GM18511 (cell line): Measurements from ENCODE around the gene PPIF.

Experiments
- ATAC-seq: cut with Tn5 transposase; IDR thresholded peaks from one replicate; pipeline ENCODE4 v1.9.1; 2021; ENCODE audit warnings: mild to moderate bottlenecking, moderate library complexity; ENCODE audit not compliant: unreplicated experiment

Gene PPIF

DNA sequence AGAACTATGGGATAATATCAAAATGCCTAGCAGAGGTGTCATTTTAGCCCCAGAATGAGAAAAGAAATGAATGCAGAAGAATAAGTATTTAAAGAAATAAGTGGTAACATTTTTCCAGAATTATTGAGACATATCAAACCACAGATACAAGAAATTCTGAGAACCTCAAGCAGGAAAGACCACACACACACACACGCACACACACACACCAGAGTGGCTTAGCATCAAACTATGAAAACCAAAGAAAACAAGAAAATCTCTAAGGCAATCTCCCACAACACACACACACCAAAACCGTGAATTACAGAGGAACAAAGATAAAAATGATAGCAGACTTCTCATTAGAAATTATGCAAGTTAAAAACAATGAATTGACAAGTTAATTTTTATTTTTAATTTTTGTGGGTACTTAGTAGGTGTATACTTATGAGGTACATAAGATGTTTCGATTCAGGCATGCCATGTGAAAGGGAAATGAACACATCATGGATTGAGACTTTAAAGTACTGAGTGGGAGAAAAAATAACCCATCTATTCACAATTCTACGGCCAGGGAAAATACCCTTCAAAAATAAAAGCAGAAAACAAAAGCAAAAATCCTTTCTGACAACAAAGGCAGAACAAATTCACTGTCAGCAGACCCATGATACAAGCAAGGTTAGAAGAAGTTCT is 14.6 kb downstream of the PPIF start:
- no peak for ATAC-seq

DNA sequence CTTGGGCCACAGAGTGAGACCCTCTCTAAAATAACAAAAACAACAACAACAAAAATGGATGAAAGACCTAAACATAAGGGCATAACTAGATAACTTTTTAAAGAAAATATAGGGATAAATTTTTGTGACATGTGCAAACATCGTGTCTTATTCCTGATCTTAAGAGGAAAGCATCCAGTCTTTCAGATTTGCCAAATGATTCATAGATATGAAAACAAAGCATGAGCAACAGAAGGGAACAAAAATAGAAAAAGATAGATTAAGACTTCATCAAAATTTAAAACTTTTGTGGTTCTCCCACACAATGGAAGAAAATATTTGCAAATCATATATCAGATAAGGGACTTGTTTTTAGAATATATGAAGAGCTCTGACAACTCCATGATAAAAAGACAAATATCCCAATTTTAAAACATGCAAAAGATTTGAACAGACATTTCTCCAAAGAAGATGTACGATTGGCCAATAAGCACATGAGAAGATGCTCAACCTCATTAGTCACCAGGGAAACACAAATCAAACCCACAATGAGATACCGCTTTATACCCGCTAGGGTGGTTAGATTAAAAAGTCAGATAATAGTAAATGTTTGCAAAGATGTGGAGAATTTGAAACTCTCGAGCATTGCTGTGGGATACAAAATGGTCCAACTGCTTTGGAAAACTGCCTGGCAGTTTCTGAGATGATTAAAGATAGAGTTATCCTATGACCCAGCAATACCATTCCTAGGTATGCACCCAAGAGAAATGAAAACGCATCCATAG is 20.3 kb downstream of the PPIF start:
- no peak for ATAC-seq

DNA sequence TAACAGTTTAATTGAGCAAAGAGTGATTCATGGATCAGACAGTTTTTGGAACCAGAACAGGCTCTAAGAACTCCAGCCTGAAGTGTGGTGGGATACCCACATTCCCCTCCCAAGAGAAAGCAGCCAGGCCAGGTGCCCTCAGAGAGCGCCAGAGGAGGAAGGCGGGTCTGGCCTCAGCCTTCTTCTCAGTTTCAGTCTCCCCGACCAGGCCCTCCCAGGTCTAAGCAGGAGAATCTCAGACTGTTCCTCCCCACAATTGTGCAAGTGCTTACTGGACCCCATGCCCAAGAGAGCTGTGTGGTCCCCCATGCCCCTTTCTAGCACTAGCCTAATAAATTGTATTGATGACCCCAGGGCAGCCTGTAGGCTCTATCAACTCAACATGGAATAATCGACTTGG is 25.6 kb downstream of the PPIF start:
- no peak for ATAC-seq

DNA sequence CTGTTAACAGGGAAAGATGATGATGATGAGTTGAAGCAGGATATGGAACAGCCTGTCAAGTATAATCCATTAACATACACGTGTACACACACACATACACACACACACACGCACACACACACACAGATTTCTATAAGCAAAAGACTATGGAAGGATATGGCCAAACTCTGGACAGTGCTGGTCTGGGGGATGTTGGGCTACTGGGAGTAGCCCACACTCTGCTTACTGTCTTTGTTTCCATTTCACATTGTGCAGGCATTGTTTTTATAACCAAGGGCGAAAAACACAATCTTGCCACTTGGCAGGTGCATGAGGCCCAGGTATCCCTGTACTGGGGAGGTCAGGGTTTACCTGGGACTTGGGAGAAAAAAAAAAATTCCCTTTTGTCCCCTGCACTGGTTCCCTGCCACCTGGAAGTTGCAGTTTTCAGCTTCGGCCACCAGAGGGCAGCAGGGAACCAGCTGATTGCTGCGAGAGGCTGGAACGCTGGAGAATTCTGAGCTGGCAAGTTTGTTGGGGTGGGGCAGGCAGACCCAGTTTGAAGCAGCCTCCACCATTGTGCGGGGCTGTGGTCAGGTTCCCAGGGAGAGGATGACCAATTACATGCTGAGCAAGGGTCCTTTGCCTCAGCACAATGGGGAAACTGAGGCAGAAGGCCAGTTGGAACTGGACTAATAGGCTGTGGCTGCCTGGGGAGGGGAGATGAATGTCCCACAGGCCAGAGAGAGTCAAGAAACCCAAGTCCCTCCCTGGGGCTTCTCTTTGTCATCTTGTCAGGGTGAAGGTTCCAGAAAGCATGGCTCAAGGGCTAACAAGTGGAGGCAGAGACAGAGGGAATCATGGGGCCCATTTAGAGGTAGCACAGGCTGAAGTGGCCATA is 27.3 kb downstream of the PPIF start:
- peak; percentile 75 for ATAC-seq

DNA sequence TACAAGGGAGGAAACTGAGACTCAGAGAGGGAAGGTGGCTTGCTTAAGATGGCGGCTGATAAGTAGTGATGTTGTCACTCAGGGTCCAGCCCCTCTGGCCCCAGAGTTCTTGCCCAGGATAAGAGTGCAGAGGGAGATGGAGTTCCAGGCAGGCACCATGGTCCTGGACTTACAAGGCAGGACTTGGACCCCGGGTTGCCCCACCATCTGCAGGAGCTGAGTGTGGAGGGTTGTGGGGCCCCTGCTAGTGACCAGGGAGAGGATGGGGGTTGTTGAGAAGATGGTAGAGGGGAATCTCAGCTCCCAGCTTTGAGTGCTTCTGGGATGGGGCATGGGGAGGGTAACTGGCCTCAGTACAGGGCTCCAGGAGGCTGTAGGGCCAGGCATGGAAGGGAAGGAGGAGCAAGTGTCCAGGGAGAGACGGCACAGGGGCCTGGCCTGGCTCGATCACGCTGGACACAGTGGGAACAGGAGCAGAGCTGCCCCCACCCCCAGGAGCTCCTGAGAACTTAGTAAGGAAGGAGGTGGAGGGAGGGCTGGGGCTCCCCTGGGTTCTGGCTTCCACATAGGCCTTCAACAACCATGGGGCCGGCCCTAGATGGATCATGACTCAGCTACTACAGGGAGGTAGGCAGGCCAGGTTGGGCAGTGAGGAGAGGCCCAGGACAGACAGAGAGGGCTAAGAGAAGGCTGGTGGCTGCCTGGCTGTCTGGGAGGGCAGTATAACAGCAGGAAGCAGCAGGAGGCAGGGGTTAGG is 28.2 kb downstream of the PPIF start:
- no peak for ATAC-seq

DNA sequence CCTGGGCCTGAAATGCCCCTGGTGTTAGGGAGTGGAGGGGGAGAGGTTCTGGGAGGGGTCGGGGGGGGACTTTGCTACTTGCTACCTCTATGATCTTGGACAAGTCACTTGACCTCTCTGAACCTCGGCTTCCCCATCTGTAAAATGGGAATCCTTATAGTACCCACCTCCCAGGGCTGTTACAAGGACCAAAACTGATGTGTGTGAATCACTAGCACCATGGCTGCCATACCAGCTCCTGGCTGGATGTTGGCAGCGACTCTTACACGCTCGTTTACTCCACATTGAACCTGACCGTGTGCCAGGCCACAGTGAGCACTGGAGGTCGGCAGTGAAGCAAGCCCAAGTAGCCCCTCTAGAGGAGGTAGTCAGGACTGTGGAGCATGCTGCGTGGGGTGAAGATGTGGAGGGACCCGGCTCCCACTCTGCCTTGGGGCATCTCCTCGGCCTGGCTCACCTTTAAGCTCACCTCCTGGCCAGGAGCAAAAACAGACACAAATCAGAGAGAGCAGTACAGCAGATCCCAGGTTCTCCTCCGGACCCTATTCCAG is 28.9 kb downstream of the PPIF start:
- ATAC-seq = no peak

DNA sequence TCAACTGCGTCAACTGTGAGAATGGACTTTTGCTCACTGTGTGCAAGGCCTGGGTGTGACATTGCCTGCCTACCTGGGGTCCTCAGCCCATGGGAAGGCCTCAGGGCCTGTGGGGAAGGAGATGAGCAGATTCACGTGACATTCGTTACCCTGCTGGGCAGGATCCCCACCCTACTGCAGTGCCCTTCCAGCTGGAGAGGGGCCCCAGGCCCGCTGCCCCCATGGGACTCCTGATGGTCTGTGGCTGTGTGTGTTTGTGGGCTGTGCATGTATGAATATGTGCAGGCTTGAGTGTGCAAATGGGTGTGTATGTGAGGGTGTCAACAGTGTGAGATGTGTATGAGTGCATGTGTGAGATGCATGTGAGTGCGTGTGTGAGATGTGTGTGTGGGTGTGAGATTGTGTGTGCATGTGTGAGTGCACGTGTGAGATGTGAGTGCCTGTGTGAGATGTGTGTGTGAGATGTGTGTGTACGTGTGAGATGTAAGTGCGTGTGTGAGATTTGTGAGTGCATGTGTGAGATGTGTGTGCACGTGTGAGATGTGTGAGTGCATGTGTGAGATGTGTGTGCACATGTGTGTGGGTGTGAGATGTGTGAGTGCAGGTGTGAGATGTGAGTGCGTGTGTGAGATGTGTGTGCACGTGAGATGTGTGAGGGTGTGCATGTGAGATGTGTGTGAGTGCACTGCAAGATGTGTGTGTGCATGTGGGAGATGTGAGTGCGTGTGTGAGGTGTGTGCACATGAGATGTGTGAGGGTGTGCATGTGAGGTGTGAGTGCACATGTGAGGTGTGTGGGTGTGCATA is 29.7 kb downstream of the PPIF start:
- ATAC-seq = no peak

DNA sequence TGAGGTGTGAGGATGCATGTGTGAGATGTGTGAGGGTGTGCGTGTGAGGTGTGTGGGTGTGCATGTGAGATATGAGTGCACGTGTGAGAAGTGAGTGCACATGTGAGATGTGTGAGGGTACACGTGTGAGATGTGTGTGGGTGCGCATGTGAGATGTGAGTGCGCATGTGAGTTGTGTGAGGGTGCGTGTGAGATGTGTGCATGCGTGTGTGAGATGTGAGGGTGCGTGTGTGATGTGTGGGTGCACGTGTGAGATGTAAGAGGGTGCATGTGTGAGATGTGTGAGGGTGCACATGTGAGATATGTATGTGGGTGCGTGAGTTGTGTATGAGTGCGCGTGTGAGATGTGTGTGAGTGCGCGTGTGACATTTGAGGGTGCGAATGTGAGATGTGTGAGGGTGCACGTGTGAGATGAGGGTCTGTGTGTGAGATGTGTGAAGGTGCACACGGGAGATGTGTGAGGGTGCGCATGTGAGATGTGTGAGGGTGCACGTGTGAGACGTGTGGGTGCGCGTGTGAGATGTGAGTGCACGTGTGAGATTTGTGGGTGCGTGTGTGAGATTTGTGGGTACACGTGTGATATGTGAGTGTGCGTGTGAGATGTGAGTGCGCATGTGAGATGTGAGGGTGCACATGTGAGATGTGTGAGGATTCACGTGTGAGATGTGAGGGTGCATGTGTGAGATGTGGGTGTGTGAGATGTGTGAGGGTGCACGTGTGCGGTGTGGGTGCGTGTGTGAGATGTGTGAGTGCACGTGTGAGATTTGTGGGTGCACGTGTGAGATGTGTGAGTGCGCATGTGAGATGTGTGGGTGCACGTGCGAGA is 30.5 kb downstream of the PPIF start:
- no peak for ATAC-seq

DNA sequence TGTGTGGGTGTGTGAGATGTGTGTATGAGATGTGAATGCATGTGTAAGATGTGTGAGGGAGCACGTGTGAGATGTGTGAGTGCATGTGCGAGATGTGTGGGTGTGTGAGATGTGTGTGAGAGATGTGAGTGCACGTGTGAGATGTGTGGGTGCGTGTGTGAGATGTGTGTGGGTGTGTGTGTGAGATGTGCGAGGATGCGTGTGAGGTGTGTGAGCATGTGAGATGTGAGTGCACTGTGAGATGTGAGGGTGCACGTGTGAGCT is 31.0 kb downstream of the PPIF start:
- ATAC-seq = no peak

DNA sequence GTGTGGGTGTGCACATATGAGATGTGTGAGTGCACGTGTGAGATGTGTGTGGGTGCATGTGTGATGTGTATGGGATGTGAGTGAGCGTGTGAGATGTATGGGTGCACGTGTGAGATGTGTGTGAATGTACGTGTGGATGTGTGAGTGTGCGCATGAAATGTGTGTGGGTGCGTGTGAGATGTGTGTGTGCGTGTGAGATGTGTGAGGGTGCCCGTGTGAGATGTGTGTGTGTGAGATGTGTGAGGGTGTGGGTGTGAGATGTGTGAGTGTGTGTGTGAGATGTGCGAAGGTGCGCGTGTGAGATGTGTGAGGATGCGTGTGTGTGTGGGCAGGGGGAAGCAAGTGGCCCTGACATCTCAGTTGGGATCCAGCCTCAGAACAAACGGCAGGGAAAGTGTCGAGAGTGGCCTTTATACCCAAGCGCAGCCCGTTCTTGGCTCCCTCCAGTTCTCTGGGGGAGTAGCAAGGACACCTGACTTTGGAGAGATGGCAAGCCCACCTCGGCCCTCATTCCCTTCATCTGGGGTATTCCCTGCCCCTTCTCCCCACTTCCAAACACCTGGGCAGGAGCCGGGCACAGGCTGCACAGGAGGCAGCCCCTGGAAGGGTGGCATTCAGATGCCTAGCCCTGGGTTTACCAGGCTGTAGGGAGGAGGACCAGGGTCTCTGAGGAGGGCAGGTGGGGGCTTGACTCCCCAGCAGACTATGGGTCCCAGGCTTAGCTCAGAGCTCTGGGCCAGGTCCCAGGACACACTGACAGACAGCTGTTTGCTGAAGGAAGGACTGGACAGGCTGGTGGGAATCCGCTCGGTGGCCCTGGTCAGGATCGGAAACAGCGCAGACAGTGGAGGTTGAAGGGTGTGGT is 31.6 kb downstream of the PPIF start:
- no peak for ATAC-seq

DNA sequence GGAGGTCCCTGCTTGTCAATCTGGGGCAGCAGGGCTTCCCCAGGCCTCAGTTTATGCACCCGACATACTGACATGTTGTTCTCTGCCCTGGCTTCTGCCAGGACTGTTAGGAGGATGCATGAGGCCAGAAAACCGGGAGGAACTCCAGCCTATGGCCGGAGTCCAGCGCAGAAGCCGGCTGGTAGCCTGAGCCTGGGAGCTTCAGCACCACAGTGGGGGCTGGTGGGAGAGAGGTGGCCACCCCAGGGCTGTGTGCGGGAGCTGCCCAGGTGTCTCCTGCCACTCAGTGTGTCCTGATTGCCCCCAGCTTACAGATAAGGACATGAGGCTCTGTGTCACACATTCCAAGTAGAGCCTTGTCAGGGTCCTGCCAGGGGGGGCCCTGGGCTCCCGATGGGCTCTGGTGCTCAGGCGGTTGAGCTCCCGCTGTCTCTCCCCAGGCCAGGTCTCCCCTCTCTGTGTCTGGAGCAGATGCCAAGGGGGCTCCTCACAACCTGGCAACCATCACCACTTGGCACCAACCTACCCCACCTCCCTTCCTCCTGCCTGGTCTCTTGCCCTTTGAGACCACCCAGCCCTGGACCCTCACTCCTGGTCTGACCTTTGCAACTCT is 32.3 kb downstream of the PPIF start:
- ATAC-seq = no peak

DNA sequence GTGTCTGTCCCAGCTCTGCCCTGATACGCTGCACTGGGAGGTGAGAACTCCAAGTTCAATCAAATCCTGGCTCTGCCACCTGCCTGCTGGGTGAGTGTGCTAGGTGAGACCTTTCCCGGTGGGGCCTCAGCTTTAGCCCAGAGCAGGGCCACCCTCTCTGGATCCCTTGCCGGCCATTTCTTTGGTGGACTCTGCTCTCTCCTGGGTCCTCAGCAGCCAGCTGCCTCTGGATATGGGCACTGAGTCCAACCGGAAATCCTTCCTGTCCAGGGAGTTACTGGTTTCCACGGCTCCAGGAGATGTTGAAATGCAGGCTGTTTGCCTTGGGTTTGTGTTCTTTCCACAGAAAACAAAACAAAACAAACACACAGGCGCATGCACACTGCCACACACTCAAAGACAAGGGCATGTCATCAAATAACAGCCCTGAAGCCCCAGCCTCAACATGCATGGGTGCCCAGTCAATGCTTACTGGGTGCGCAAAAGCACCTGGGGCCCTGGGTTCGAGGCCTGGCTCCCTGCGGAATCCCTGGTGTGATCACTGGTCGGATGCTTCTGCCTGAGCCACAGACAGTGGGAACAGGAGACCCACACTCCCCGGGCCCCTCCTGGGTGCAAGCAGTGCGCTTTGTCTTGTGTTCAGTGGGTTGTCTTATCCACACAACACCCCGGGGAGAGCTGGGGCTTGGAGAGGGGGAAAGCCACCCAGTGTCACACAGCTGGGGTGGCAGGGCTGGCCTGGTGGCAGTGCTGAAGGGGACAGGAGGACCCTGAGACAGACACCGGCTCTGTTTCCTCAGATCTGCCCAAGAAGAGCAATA is 33.1 kb downstream of the PPIF start:
- no peak for ATAC-seq

DNA sequence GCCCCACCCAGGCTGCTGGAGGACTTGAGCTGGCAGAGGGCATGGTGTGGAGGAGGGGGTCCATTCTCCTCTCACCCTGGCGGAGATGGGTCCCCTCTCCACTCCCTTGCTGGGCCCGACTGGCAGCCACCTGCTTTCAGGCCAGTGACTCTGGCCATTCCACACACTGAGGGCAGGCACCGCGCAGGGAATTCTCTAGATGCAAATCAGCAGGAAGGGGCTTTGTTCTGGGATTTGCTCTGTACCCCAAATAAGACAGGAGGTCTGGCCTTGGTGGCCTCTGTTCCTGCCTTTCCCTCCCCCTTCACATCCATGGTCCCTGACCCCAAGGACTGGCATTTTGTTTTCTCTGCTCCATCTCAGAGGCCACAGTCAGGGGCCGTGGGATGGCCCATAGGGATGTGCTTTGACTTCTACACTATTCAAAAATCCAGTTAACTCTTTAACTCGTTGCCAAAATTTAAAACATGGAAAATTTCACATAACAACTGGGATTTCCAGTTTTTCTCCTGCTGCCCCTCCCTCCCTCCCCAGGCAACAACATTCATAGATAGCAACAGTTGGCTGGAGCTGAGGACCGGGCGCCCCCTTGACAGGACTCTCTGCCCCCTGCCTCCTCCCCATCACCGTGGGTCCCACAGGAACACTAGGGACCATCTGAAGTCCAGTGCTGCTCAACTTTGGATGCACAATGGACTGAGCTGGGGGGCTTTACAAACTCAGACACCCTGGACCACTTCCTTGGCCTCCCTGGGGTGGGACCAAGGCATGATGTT is 33.9 kb downstream of the PPIF start:
- no peak for ATAC-seq

DNA sequence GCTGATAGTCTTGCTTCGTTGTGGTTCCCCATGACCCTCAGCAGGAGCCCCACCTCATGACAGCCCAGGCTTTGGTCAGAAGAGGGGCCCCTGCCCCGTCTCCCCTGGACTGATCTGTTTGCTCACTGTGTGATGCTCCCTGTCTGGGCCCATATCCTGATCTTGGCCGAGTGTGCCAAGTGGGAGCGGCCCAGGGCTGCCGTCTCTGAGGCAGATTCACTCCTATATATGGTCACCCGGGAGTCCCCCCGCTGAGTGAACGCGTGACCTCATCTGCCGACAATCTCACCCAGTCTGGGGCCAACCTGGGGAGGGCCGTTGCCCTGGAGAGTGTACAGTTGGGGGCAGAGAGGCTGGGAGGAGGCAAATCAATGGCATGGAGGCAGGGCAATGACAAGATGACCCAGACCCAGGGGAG is 34.5 kb downstream of the PPIF start:
- ATAC-seq = no peak

DNA sequence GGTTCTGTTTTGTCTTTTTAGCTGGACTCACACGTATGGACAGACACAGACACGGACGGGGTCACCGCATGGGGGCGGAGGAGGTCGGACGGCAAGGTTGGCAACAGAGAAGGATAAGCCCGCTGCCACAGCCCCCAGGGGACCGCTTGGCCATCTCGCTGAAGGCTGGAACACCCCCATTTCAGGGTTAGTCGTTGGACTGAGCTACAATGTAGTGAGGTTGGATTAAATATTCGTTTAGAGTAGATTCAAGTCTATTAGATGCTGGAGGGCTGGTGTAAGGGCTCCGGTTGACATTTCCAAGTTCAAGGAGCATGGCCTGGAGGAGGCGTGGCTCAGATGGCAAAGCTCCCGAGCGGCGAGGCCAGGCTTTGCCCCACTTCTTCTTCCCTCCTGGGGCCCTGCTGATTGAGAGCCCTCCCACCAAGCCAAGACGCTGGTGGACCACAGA is 35.2 kb downstream of the PPIF start:
- no peak for ATAC-seq

DNA sequence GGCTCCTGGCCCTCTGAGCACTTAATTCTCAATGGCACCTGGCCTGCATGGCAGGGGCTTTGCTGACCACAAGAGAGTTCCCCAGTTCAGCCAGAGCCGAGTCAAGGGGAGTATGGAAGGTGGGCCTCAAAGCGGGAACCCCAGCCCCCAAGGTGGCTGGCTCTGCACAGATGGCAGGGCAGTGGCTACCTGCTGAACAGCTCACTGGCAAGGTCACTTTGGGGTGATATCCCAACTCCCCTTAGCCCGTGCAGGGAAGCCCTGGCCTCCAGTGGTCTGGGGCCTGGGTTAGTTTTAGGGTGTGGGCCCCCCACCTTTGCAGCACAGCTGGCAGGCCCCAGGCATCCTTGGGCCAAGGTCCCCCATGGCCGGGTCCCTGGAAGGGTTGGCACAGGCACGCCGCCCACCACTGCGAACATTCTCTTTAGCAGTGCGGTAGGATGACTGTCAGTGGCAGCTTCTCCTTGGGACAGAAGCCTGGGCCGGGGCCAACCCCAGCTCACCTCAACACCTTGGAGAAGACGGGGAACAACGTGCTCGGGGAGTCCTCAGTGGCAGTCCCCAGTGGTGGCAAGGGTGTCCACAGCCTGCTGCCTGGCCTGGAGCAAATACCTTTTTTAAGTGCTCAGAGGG is 36.8 kb downstream of the PPIF start:
- ATAC-seq = no peak
